Endodermal cell (in vitro differentiated cells): Measurements from ENCODE around the gene CDH13. TPM values are rescaled to one million over a fixed set of nuclear protein-coding genes. Genes with fewer than 3 reads are reported as not detected.
A peak's percentile ranks its signal among the peaks of the same experiment; 100 is the strongest.

ENCODE experiments used
- DNase-seq: peaks from one replicate; pipeline ENCODE4 v3.0.0-alpha.2; 2017
- H3K27ac ChIP-seq: 2 replicates; pipeline ENCODE4 v1.5.1; 2013; ENCODE audit warnings: mild to moderate bottlenecking, low read depth, low read length, moderate library complexity
- H3K27me3 ChIP-seq: 2 replicates; pipeline ENCODE4 v1.6.1; 2013; ENCODE audit warnings: mild to moderate bottlenecking, low read length, moderate library complexity; ENCODE audit not compliant: insufficient read depth, control insufficient read depth, poor library complexity, severe bottlenecking
- H3K36me3 ChIP-seq: 2 replicates; pipeline ENCODE4 v1.7.0; 2013; ENCODE audit warnings: mild to moderate bottlenecking, low read length, moderate library complexity; ENCODE audit not compliant: control insufficient read depth, insufficient read depth
- H3K4me1 ChIP-seq: one replicate; pipeline ENCODE4 v1.7.0; 2013; ENCODE audit warnings: low read length; ENCODE audit not compliant: control insufficient read depth, insufficient read depth
- H3K4me3 ChIP-seq: 2 replicates; pipeline ENCODE4 v1.5.1; 2013; ENCODE audit warnings: mild to moderate bottlenecking, low read length, moderate library complexity
- H3K9ac ChIP-seq: 2 replicates; pipeline ENCODE4 v1.6.1; 2013; ENCODE audit warnings: mild to moderate bottlenecking, low read length, moderate library complexity; ENCODE audit not compliant: poor library complexity, severe bottlenecking; ENCODE audit errors: extremely low read depth
- H3K9me3 ChIP-seq: 2 replicates; pipeline ENCODE4 v1.6.1; 2013; ENCODE audit warnings: mild to moderate bottlenecking, low read length, moderate library complexity; ENCODE audit not compliant: control insufficient read depth
- H3K27ac Mint-ChIP-seq: 2 replicates; pipeline ENCODE4 v1.8.0; 2020; ENCODE audit warnings: mixed read lengths
- H3K27me3 Mint-ChIP-seq: 2 replicates; pipeline ENCODE4 v1.8.0; 2021; ENCODE audit warnings: mild to moderate bottlenecking, mixed read lengths; ENCODE audit not compliant: insufficient read depth
- H3K36me3 Mint-ChIP-seq: 2 replicates; pipeline ENCODE4 v1.8.0; 2020; ENCODE audit warnings: low read depth, mixed read lengths
- H3K4me1 Mint-ChIP-seq: 2 replicates; pipeline ENCODE4 v1.8.0; 2020; ENCODE audit warnings: mixed read lengths
- H3K4me3 Mint-ChIP-seq: 2 replicates; pipeline ENCODE4 v1.8.0; 2020; ENCODE audit warnings: mild to moderate bottlenecking, moderate library complexity, mixed read lengths
- H3K9me3 Mint-ChIP-seq: 2 replicates; pipeline ENCODE4 v1.8.0; 2020; ENCODE audit warnings: mild to moderate bottlenecking, mixed read lengths
- WGBS, 2 experiments: methylation state at CpG; one replicate each; pipeline versions ENCODE4 v1.1.5 to v1.1.7; 2013; ENCODE audit warnings: missing lambda C conversion rate in 2 of 2, mixed read lengths in 1 of 2; ENCODE audit not compliant: insufficient coverage in 1 of 2, insufficient read length in 1 of 2; 5-methylcytosine and 5-hydroxymethylcytosine counted together
- total RNA-seq, 2 donors: library from RNA; stranded (reverse); fragmentation: NEBNext Ultra II Directional in 1 of 2; extraction: Animal tissue kit (Norgen Biotek cat#: 25700) in 1 of 2; gene quantifications; 2 replicates in 1 of 2; 3 replicates in 1 of 2; pipeline ENCODE4 v1.2.1, GENCODE V29; 2021
- TF ChIP-seq, protein P1 (sequence below): fragments of 200-600 bp; sonication (generic); conservative IDR thresholded peaks from 2 replicates; pipeline ENCODE4 v1.5.0; 2021; ENCODE audit warnings: antibody characterized with exemption, mild to moderate bottlenecking

CDH13 gene
- total RNA-seq, 2 donors from 2014 or later: 0.86 to 1.8 TPM

DNA sequence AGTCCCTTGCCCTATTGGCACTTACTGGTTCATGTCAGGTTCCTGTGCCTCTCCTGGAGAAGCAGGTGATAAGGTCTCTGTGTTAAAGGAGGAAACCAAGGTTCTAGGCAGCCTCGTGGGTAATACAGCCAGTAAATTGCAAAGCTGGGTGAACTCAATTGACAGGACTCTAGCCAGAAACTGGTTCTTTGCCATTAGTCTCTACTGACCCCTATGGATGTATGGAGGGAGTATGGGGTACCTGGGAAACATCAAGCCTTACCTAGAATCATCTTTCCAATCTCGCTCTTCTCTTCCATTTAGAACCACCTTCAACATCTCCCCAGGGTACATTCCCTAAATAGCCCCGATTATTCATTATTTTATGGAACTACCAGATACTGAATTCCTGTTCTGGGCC lies 169.3 kb downstream of the CDH13 start:
- H3K36me3 Mint-ChIP-seq: no peaks in the 10 kb centered on the region
- TF ChIP-seq, protein P1, sequence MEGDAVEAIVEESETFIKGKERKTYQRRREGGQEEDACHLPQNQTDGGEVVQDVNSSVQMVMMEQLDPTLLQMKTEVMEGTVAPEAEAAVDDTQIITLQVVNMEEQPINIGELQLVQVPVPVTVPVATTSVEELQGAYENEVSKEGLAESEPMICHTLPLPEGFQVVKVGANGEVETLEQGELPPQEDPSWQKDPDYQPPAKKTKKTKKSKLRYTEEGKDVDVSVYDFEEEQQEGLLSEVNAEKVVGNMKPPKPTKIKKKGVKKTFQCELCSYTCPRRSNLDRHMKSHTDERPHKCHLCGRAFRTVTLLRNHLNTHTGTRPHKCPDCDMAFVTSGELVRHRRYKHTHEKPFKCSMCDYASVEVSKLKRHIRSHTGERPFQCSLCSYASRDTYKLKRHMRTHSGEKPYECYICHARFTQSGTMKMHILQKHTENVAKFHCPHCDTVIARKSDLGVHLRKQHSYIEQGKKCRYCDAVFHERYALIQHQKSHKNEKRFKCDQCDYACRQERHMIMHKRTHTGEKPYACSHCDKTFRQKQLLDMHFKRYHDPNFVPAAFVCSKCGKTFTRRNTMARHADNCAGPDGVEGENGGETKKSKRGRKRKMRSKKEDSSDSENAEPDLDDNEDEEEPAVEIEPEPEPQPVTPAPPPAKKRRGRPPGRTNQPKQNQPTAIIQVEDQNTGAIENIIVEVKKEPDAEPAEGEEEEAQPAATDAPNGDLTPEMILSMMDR: peak; percentile 76
- H3K36me3 ChIP-seq: no peaks in the 10 kb centered on the region
- no peak overlapping the region for H3K4me3 Mint-ChIP-seq
- 81 to 84% methylated on average over 3 of the region's 3 CpGs for WGBS, 2 experiments
- peaks cover 4% of the 10 kb centered on the region for H3K4me1 Mint-ChIP-seq
- no peaks in the 10 kb centered on the region for H3K4me1 ChIP-seq
- peaks cover 6% of the 10 kb centered on the region for H3K9me3 Mint-ChIP-seq
- no peak for DNase-seq
- no peaks in the 10 kb centered on the region for H3K27me3 Mint-ChIP-seq
- H3K9me3 ChIP-seq: peaks cover 9% of the 10 kb centered on the region
- no peak overlapping the region for H3K4me3 ChIP-seq
- no peak overlapping the region for H3K9ac ChIP-seq
- H3K27ac Mint-ChIP-seq: no peak overlapping the region
- no peak overlapping the region for H3K27ac ChIP-seq
- no peaks in the 10 kb centered on the region for H3K27me3 ChIP-seq

DNA sequence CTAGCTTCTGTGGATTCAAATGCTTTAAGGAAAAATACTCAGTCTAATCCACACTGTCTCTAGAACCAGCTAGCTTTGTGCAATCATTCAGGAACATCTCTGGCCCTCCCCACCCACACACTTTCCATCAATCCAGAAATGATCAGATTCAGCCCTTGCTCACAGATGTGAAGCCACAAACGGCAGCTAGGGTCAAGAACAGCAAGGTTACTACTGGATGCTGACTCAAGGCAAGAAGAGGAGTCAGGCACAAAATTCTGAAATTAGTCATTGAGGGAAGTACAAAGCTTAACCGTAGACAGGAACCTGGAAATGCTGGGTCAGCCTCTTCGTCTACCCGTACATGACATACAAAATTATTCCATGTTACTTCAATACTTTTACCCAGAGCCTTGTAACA lies 174.6 kb downstream of the CDH13 start:
- Histone ChIP-seq H3K27ac (no peak overlapping the region), H3K27me3 (no peaks in the 10 kb centered on the region), H3K36me3 (no peaks in the 10 kb centered on the region), H3K4me1 (no peaks in the 10 kb centered on the region), H3K9ac (no peak overlapping the region), H3K4me3 (no peak overlapping the region), H3K9me3 (no peaks in the 10 kb centered on the region)
- no peak for DNase-seq
- no peaks in the 10 kb centered on the region for H3K9me3 Mint-ChIP-seq
- no peaks in the 10 kb centered on the region for H3K27me3 Mint-ChIP-seq
- no peaks in the 10 kb centered on the region for H3K36me3 Mint-ChIP-seq
- no peak overlapping the region for H3K4me3 Mint-ChIP-seq
- no peak overlapping the region for H3K27ac Mint-ChIP-seq
- WGBS, 2 experiments: 94 to 100% methylated on average over 3 to 4 of the region's 4 CpGs
- TF ChIP-seq, protein P1: no peak
- no peaks in the 10 kb centered on the region for H3K4me1 Mint-ChIP-seq

DNA sequence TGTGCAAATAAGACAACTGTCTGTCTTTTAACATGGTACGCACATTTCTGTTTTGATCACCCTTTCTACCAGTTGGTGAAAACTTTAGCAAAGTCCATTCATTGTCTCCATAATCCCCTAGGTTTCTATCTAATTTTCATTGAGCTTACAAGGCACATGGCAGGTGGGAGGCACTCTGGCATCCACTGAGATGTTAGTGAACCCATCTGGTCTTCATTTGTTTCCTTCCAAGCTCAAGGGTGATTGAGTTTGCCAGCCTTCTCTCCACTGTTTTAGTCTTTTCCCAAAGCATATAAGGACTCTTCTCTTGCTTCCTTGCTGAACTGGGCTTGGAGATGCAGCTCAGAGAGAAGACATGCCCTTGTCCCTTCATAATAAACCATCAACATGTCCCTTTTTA lies 179.1 kb downstream of the CDH13 start:
- Histone ChIP-seq H3K36me3 (no peaks in the 10 kb centered on the region), H3K4me3 (no peak overlapping the region), H3K27me3 (no peaks in the 10 kb centered on the region), H3K9ac (no peak overlapping the region), H3K27ac (no peak overlapping the region), H3K4me1 (no peaks in the 10 kb centered on the region), H3K9me3 (no peaks in the 10 kb centered on the region)
- H3K27me3 Mint-ChIP-seq: no peaks in the 10 kb centered on the region
- H3K4me3 Mint-ChIP-seq: no peak overlapping the region
- H3K4me1 Mint-ChIP-seq: peaks cover 11% of the 10 kb centered on the region
- WGBS, 2 experiments: 97 to 100% methylated on average over 1 of the region's 1 CpG
- H3K36me3 Mint-ChIP-seq: no peaks in the 10 kb centered on the region
- no peak for DNase-seq
- no peak overlapping the region for H3K27ac Mint-ChIP-seq
- H3K9me3 Mint-ChIP-seq: no peaks in the 10 kb centered on the region
- TF ChIP-seq, protein P1: no peak
